GM18909 (cell line): ENCODE data around the gene C19orf25.
"Not testable (repeated sequence)": the region's sequence is repeated elsewhere in the genome, so short reads cannot be mapped to it uniquely, and the experiment has no call there.

Source experiments
- ATAC-seq: cut with Tn5 transposase; IDR thresholded peaks from one replicate; pipeline ENCODE4 v1.9.1; 2021; ENCODE audit warnings: mild to moderate bottlenecking; ENCODE audit not compliant: unreplicated experiment, poor library complexity

The C19orf25 gene

GRCh38 chr19:1478934-1479707 lies at the start of gene C19orf25:
Gene C19orf25 (minus strand): TSS chr19:1479215. CDS start chr19:1478903, 312 bp downstream.
- ATAC-seq: peak; percentile 87

- ATAC-seq: no peak
Observed at GRCh38 chr19:1527650-1528309, 48.8 kb upstream of the C19orf25 start.

GRCh38 chr19:1526979-1527649 lies 48.1 kb upstream of the C19orf25 start:
- ATAC-seq: no peak

GRCh38 chr19:1526066-1526778 lies 47.2 kb upstream of the C19orf25 start:
- no peak for ATAC-seq

- no peak for ATAC-seq
Observed at GRCh38 chr19:1525343-1525742, 46.3 kb upstream of the C19orf25 start.

- no peak for ATAC-seq
Observed at GRCh38 chr19:1524972-1525325, 45.9 kb upstream of the C19orf25 start.

- no peak for ATAC-seq
Observed at GRCh38 chr19:1524287-1524971, 45.4 kb upstream of the C19orf25 start.

- no peak for ATAC-seq
Observed at GRCh38 chr19:1523412-1524286, 44.6 kb upstream of the C19orf25 start, which contains the start of gene PLK5. Gene PLK5 (plus strand): TSS chr19:1524077. CDS start chr19:1526997, 2,920 bp downstream.

GRCh38 chr19:1522838-1523237 lies 43.8 kb upstream of the C19orf25 start:
- ATAC-seq: no peak

GRCh38 chr19:1522061-1522460 lies 43.0 kb upstream of the C19orf25 start:
- ATAC-seq: no peak

- no peak for ATAC-seq
Observed at GRCh38 chr19:1521636-1522035, 42.6 kb upstream of the C19orf25 start.

GRCh38 chr19:1520203-1520780 lies 41.3 kb upstream of the C19orf25 start:
- no peak for ATAC-seq

GRCh38 chr19:1519802-1520201 lies 40.8 kb upstream of the C19orf25 start:
- ATAC-seq: not testable (repeated sequence)

- ATAC-seq: no peak
Observed at GRCh38 chr19:1518471-1518870, 39.5 kb upstream of the C19orf25 start.

GRCh38 chr19:1516395-1516753 lies 37.4 kb upstream of the C19orf25 start:
- ATAC-seq: no peak

- no peak for ATAC-seq
Observed at GRCh38 chr19:1514986-1515721, 36.1 kb upstream of the C19orf25 start.

GRCh38 chr19:1514295-1514661 lies 35.3 kb upstream of the C19orf25 start:
- ATAC-seq: no peak
